ENCODE data around the gene IL17REL. TPM values are rescaled to one million over a fixed set of nuclear protein-coding genes. Genes with fewer than 3 reads are reported as not detected.

IL17REL gene
- total RNA-seq, 4 donors from 2014 or later: not detected

DNA sequence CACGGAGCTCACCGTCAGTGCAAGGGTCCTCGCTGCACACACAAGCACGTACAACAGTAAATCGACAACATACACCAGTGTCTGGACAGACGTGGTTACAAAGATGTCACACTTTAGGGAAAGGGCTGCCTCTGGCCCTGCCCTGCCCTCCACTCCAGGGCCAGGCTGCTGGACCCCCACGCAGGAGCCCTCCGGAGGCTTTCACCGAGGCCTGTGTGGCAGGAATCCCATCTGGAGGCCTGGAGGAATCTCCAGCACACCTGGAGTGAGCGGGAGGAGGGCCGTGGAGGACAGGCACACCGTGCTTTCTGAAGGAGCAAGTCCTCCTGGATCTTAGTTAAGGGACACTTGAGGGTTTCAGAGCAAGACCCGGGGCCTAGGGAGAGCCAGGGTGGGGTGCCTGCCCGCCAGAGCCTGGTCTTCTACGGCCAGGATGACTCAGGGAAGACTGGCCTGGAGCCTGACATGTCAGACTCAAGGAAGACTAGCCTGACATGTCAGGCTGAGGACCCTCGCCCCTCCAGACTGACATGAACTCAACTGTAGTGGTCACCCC is 54.1 kb downstream of the IL17REL start:
- TF ChIP-seq, protein P1, sequence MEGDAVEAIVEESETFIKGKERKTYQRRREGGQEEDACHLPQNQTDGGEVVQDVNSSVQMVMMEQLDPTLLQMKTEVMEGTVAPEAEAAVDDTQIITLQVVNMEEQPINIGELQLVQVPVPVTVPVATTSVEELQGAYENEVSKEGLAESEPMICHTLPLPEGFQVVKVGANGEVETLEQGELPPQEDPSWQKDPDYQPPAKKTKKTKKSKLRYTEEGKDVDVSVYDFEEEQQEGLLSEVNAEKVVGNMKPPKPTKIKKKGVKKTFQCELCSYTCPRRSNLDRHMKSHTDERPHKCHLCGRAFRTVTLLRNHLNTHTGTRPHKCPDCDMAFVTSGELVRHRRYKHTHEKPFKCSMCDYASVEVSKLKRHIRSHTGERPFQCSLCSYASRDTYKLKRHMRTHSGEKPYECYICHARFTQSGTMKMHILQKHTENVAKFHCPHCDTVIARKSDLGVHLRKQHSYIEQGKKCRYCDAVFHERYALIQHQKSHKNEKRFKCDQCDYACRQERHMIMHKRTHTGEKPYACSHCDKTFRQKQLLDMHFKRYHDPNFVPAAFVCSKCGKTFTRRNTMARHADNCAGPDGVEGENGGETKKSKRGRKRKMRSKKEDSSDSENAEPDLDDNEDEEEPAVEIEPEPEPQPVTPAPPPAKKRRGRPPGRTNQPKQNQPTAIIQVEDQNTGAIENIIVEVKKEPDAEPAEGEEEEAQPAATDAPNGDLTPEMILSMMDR (IDR thresholded peaks at IDR 0.05): no peak
- Histone ChIP-seq H3K9me3 (no peaks in the 10 kb centered on the region), H3K27ac (peak overlapping the region in 1 of 4 donors; percentile 54), H3K4me1 (peaks cover 30 to 66% (median 35%) of the 10 kb centered on the region in 3 donors), H3K4me3 (no peak overlapping the region), H3K27me3 (no peaks in the 10 kb centered on the region), H3K36me3 (peaks cover 13 to 19% (median 17%) of the 10 kb centered on the region in 3 donors)
- DNase-seq: no peak
- intact Hi-C loops (cut with DNase I): no loop called here
- WGBS, 2 donors: 82 to 100% methylated on average over 3 to 7 of the region's 16 CpGs

DNA sequence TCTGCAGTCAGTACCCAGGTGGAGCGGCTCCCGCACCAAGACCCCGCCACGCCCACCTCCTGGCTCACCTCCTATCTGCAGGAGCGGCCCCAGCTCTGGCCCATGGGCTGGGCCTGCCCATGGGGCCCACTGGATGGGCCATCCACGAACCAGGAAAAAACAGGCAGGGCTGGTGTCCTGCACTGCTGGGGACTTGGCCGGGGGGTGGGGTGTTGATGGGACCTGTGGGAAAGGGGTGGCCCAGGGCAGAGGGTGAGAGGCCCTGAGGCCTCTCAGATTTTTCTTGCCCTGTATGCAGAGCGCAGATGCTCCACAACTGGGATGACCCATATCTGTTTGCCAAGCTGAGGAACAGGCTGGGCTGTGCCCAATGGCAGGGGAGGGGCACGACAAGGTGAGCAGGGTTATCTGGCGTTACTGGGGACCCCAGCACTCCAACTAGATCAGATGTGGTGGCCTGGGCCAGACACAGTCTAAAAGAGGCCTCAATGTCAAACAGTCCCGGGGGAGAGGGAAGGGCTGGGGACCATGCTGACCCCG is 54.7 kb downstream of the IL17REL start:
- H3K9me3 ChIP-seq: no peaks in the 10 kb centered on the region
- no peak overlapping the region for H3K4me3 ChIP-seq
- intact Hi-C loops (cut with DNase I): no loop called here
- DNase-seq: no peak
- H3K27ac ChIP-seq: no peak overlapping the region
- TF ChIP-seq POLR2A (IDR thresholded peaks at IDR 0.05): no peak
- TF ChIP-seq, protein P1 (IDR thresholded peaks at IDR 0.05): no peak
- peaks cover 28 to 66% (median 35%) of the 10 kb centered on the region in 3 donors for H3K4me1 ChIP-seq
- no peaks in the 10 kb centered on the region for H3K27me3 ChIP-seq
- 60 to 87% methylated on average over 2 to 5 of the region's 12 CpGs for WGBS, 2 donors
- H3K36me3 ChIP-seq: peaks cover 8 to 13% (median 12%) of the 10 kb centered on the region in 3 donors

DNA sequence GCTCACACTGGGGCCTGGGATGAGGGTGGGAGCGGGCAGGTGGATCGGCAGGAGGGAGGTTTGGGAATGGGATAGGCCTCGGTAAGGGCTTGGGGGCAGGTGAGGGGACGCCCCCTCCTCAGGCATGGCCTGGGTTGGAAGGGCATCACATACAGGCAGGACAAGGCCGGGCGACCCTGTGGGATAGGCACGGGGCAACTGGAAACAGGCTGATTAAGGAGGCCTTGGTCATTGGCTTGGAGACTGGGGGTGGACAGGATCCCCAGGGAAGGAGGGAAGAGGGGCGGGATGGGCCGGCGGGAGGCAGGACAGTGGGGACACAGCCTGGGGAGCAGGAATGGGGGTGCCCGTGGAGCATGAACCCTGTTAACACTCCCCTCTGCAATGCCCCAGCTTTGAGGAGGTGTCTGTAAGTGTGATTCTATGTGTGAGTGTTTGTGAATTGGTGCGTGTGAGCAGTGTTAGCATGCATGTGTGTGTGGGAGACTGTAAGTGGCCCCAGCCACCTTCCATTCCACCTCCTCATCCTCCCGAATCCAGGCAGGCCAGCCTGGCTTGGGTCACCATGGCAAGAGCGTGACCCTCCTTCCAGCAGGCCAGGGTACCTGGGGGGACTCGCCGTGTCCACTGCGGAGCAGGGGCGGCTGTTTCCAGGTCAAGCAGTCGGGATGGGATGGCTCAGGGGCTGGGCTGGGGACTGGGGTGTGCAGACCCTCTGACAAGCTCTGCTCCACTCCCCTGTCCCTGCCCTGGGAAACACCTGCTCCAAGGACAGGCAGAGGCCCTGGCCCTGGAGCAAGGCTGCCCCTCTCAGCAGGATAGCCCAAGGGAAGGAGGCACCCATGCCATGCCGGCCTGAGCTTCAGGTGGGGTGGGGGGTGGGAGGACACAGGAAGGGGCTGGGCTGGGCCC is 55.4 kb downstream of the IL17REL start:
- no peak overlapping the region for H3K27ac ChIP-seq
- intact Hi-C loops (cut with DNase I): no loop called here
- H3K4me1 ChIP-seq: peaks cover 29 to 67% (median 35%) of the 10 kb centered on the region in 3 donors
- H3K36me3 ChIP-seq: peaks cover 4 to 8% (median 7%) of the 10 kb centered on the region in 3 donors
- H3K27me3 ChIP-seq: no peaks in the 10 kb centered on the region
- H3K9me3 ChIP-seq: no peaks in the 10 kb centered on the region
- no peak overlapping the region for H3K4me3 ChIP-seq
- WGBS, 2 donors: 88 to 93% methylated on average over 8 to 11 of the region's 20 CpGs
- no peak for TF ChIP-seq POLR2A (IDR thresholded peaks at IDR 0.05)
- TF ChIP-seq, protein P1 (IDR thresholded peaks at IDR 0.05): no peak
- DNase-seq: no peak

DNA sequence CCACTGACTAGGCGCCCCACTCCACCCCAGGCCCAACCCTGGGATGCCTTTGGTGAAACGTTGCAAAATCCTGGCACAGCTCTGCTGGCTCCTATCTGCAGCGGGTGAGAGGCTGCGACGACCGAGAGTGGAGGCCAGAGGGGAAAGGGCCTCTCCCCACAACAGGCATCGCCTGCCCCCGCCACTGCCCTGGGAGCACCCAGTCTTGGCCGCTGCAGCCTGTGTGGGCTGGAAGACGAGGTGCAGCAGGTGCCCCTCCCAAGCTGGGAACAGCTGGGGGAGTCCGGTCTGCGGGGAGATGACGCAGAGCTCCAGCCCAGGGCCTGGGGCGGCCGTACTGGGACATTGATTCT is 56.2 kb downstream of the IL17REL start:
- no peak for DNase-seq
- H3K4me1 ChIP-seq: peaks cover 35 to 75% (median 43%) of the 10 kb centered on the region in 3 donors
- H3K9me3 ChIP-seq: no peaks in the 10 kb centered on the region
- TF ChIP-seq, protein P1 (IDR thresholded peaks at IDR 0.05): no peak
- TF ChIP-seq POLR2A (IDR thresholded peaks at IDR 0.05): no peak
- no peaks in the 10 kb centered on the region for H3K27me3 ChIP-seq
- H3K4me3 ChIP-seq: no peak overlapping the region
- intact Hi-C loops (cut with DNase I): no loop called here
- no peak overlapping the region for H3K27ac ChIP-seq
- H3K36me3 ChIP-seq: peaks cover 0 to under 1% (median 0%) of the 10 kb centered on the region in 3 donors
- 92% methylated on average over 5 of the region's 15 CpGs; no CpG with 5 or more reads in 1 of the 2 donors for WGBS, 2 donors
